ENCODE data around the gene SV2A. TPM values are rescaled to one million over a fixed set of nuclear protein-coding genes. Genes with fewer than 3 reads are reported as not detected.
"Not testable (repeated sequence)": the region's sequence is repeated elsewhere in the genome, so short reads cannot be mapped to it uniquely, and the experiment has no call there.

SV2A gene
- total RNA-seq, 1 experiment from 2014 or later: not detected

DNA sequence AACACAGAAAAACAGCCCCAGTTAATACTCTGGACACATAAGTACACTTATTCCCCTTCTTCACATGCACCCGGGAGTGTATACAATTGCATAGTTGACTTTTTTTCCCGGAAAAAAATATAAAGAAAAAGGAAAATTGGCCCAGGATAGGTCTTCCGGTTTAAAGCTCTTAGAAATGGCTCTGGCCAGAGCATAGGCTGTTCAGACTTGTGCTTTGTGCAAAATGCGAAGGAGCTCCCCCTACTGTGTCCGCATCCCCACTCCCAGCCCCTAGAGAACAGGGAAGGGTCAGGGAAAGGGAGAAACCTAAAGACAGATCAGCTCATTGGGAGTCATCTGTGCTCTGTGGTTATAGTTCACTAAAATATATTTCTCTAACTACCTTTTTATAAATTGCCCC, 24.6 kb upstream of the SV2A start:
- no peak overlapping the region for H3K4me2 ChIP-seq (ENCODE audit: low read length)
- intact Hi-C loops (cut with micrococcal nuclease): no loop called here
- no peak overlapping the region for H3K4me3 ChIP-seq (ENCODE audit: low read length)
- no peak for ATAC-seq
- no peaks in the 10 kb centered on the region for H4K20me1 ChIP-seq (ENCODE audit: low read length)
- ChIA-PET CTCF (no interaction called here), POLR2A (ENCODE audit: unreplicated experiment) (no interaction called here)
- no peaks in the 10 kb centered on the region for H3K9me3 ChIP-seq (ENCODE audit: low read length)
- H3K79me2 ChIP-seq (ENCODE audit: low read length): no peaks in the 10 kb centered on the region
- H3K9me2 ChIP-seq (replicated peaks; ENCODE audit: low read length): no peaks in the 10 kb centered on the region
- peaks cover 29% of the 10 kb centered on the region for H3K4me1 ChIP-seq (ENCODE audit: insufficient read depth, low read length)
- no peak for TF ChIP-seq EZH2 (IDR thresholded peaks at IDR 0.05; ENCODE audit: low read length, unreplicated experiment)
- TF ChIP-seq, protein P1, sequence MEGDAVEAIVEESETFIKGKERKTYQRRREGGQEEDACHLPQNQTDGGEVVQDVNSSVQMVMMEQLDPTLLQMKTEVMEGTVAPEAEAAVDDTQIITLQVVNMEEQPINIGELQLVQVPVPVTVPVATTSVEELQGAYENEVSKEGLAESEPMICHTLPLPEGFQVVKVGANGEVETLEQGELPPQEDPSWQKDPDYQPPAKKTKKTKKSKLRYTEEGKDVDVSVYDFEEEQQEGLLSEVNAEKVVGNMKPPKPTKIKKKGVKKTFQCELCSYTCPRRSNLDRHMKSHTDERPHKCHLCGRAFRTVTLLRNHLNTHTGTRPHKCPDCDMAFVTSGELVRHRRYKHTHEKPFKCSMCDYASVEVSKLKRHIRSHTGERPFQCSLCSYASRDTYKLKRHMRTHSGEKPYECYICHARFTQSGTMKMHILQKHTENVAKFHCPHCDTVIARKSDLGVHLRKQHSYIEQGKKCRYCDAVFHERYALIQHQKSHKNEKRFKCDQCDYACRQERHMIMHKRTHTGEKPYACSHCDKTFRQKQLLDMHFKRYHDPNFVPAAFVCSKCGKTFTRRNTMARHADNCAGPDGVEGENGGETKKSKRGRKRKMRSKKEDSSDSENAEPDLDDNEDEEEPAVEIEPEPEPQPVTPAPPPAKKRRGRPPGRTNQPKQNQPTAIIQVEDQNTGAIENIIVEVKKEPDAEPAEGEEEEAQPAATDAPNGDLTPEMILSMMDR (conservative IDR thresholded peaks at IDR 0.05; ENCODE audit: low read depth, low read length): peak; percentile 30; the same call in 1 of the 2 replicates
- H3K27ac ChIP-seq (ENCODE audit: low read length): no peak overlapping the region
- H3F3A ChIP-seq (ENCODE audit: low read length, unreplicated experiment): peaks cover 6% of the 10 kb centered on the region
- no peaks in the 10 kb centered on the region for H3K27me3 ChIP-seq (ENCODE audit: low read length)
- DNase-seq: no peak
- H2AFZ ChIP-seq (ENCODE audit: low read length): no peak overlapping the region
- H3K36me3 ChIP-seq (ENCODE audit: low read depth, low read length): peaks cover 12% of the 10 kb centered on the region; the same call in 1 of the 2 replicates
- BruUV-seq (replicated peaks): no TSS peak
- H3K9ac ChIP-seq (ENCODE audit: low read length): no peak overlapping the region

DNA sequence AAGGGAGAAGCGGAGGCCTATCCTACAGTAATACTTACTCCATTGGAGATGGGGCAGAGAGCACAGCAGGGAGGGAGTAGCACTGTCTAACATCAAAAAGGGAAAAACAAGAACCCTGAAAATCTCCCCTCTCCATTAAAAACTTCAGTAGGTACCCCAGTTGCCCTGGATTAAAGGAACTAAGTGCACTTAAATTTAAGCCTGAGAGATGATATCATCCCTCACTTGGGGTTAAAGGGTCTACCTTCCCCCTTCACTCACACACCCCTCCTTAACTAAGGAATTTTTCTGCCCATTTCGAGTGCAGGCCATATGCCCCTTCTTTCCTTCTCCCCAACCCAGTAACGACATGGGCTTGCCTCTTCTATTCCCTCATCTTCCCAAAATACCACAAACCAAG, 22.8 kb upstream of the SV2A start:
- no peak overlapping the region for H2AFZ ChIP-seq (ENCODE audit: low read length)
- H3K27ac ChIP-seq (ENCODE audit: low read length): peak overlapping the region; percentile 90; the same call in 1 of the 2 replicates
- no TSS peak for BruUV-seq (replicated peaks)
- H3K9me2 ChIP-seq (replicated peaks; ENCODE audit: low read length): no peaks in the 10 kb centered on the region
- H3K4me1 ChIP-seq (ENCODE audit: insufficient read depth, low read length): peaks cover 43% of the 10 kb centered on the region
- ChIA-PET POLR2A (ENCODE audit: unreplicated experiment) (interaction anchor here (0.7 kb wide), 1 partner anchor 124 kb away, joined by 3 read pairs; no protein-coding TSS in a partner anchor), CTCF (interaction anchor here (0.7 kb wide), 1 partner anchor 39 kb away, joined by 4 read pairs; no protein-coding TSS in a partner anchor)
- no peak overlapping the region for H3K4me2 ChIP-seq (ENCODE audit: low read length)
- H3K9me3 ChIP-seq (ENCODE audit: low read length): no peaks in the 10 kb centered on the region
- DNase-seq (no peak), ATAC-seq (no peak)
- H4K20me1 ChIP-seq (ENCODE audit: low read length): no peaks in the 10 kb centered on the region
- TF ChIP-seq, protein P1 (conservative IDR thresholded peaks at IDR 0.05; ENCODE audit: low read depth, low read length): no peak
- TF ChIP-seq EZH2 (IDR thresholded peaks at IDR 0.05; ENCODE audit: low read length, unreplicated experiment) (no peak), EZH2phosphoT487 (IDR thresholded peaks at IDR 0.05; ENCODE audit: borderline replicate concordance, low read length) (no peak)
- intact Hi-C loops (cut with micrococcal nuclease): no loop called here
- 0 out of 2 replicates have a peak, but pooled peaks cover 7% of the 10 kb centered on the region for H3K36me3 ChIP-seq (ENCODE audit: low read depth, low read length)
- no peaks in the 10 kb centered on the region for H3K27me3 ChIP-seq (ENCODE audit: low read length)
- H3K79me2 ChIP-seq (ENCODE audit: low read length): no peaks in the 10 kb centered on the region
- H3K9ac ChIP-seq (ENCODE audit: low read length): no peak overlapping the region
- peaks cover 6% of the 10 kb centered on the region for H3F3A ChIP-seq (ENCODE audit: low read length, unreplicated experiment)
- H3K4me3 ChIP-seq (ENCODE audit: low read length): no peak overlapping the region

DNA sequence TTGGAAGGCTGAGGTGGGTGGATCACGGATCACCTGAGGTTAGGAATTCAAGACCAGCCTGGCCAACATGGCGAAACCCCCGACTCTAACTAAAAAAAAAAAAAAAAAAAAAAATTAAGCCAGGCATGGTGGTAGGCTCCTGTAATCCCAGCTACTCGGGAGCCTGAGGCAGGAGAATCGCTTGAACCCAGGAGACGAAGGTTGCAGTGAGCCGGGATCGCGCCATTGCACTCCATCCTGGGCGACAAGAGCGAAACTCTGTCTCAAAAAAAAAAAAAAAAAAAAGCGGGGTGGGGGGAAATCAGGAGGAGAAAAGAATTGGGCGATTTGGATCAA, 21.0 kb upstream of the SV2A start:
- DNase-seq; H3K79me2 ChIP-seq (ENCODE audit: low read length); H4K20me1 ChIP-seq (ENCODE audit: low read length); H3K9me3 ChIP-seq (ENCODE audit: low read length); CTCF ChIA-PET; H3K36me3 ChIP-seq (ENCODE audit: low read depth, low read length); BruUV-seq (replicated peaks); H3K9me2 ChIP-seq (replicated peaks; ENCODE audit: low read length); H3F3A ChIP-seq (ENCODE audit: low read length, unreplicated experiment); ATAC-seq; H3K27me3 ChIP-seq (ENCODE audit: low read length): not testable (repeated sequence)
- peak overlapping the region; percentile 22 for H2AFZ ChIP-seq (ENCODE audit: low read length)
- peak overlapping the region; percentile 65 for H3K9ac ChIP-seq (ENCODE audit: low read length)
- peaks cover 43% of the 10 kb centered on the region for H3K4me1 ChIP-seq (ENCODE audit: insufficient read depth, low read length)
- peak overlapping the region; percentile 81 for H3K4me2 ChIP-seq (ENCODE audit: low read length)
- POLR2A ChIA-PET (ENCODE audit: unreplicated experiment): interaction anchor here (0.9 kb wide), 1 partner anchor 51 kb away, joined by 4 read pairs; a partner anchor contains a TSS
- H3K27ac ChIP-seq (ENCODE audit: low read length): peak overlapping the region; percentile 90
- intact Hi-C loops (cut with micrococcal nuclease): loop anchor here (1.0 kb wide), 1 partner anchor 50 kb away; no protein-coding TSS in a partner anchor
- H3K4me3 ChIP-seq (ENCODE audit: low read length): peak overlapping the region; percentile 54
